Progenitor cell of endocrine pancreas (in vitro differentiated cells): ENCODE measurements around the gene TNFRSF8. TPM values are rescaled to one million over a fixed set of nuclear protein-coding genes. Genes with fewer than 3 reads are reported as not detected.
A peak's percentile ranks its signal among the peaks of the same experiment; 100 is the strongest.
"Not testable (repeated sequence)": the region's sequence is repeated elsewhere in the genome, so short reads cannot be mapped to it uniquely, and the experiment has no call there.

ENCODE experiments used
- DNase-seq: peaks from one replicate; pipeline ENCODE4 v3.0.0; 2021; ENCODE audit warnings: low spot score; ENCODE audit not compliant: unreplicated experiment
- H3K27ac Mint-ChIP-seq: 2 replicates; pipeline ENCODE4 v1.8.0; 2021; ENCODE audit warnings: mild to moderate bottlenecking, moderate library complexity, mixed read lengths
- H3K27me3 Mint-ChIP-seq: 2 replicates; pipeline ENCODE4 v1.8.0; 2021; ENCODE audit warnings: mixed read lengths
- H3K36me3 Mint-ChIP-seq: 2 replicates; pipeline ENCODE4 v1.8.0; 2022; ENCODE audit warnings: mixed read lengths; ENCODE audit not compliant: insufficient read depth
- H3K4me1 Mint-ChIP-seq: 2 replicates; pipeline ENCODE4 v1.8.0; 2021; ENCODE audit warnings: low read depth, mixed read lengths
- H3K4me3 Mint-ChIP-seq: 2 replicates; pipeline ENCODE4 v1.8.0; 2021; ENCODE audit warnings: low read depth, mild to moderate bottlenecking, moderate library complexity, mixed read lengths
- H3K9me3 Mint-ChIP-seq: 2 replicates; pipeline ENCODE4 v1.8.0; 2021; ENCODE audit warnings: low read depth, mixed read lengths
- total RNA-seq: library from RNA; stranded (reverse); gene quantifications from 2 replicates; pipeline ENCODE4 v1.2.1, GENCODE V29; 2021
- TF ChIP-seq, protein P1 (sequence below): fragments of 200-600 bp; sonication (generic); IDR thresholded peaks from one replicate; pipeline ENCODE4 v1.5.0; 2021; ENCODE audit warnings: antibody characterized with exemption, mild to moderate bottlenecking; ENCODE audit not compliant: unreplicated experiment

Gene TNFRSF8
- total RNA-seq, 1 donor from 2014 or later: not detected

GRCh38 chr1:12106861-12107260, 43.8 kb downstream of the TNFRSF8 start:
- DNase-seq, H3K4me3 Mint-ChIP-seq: not testable (repeated sequence)
- TF ChIP-seq, protein P1, sequence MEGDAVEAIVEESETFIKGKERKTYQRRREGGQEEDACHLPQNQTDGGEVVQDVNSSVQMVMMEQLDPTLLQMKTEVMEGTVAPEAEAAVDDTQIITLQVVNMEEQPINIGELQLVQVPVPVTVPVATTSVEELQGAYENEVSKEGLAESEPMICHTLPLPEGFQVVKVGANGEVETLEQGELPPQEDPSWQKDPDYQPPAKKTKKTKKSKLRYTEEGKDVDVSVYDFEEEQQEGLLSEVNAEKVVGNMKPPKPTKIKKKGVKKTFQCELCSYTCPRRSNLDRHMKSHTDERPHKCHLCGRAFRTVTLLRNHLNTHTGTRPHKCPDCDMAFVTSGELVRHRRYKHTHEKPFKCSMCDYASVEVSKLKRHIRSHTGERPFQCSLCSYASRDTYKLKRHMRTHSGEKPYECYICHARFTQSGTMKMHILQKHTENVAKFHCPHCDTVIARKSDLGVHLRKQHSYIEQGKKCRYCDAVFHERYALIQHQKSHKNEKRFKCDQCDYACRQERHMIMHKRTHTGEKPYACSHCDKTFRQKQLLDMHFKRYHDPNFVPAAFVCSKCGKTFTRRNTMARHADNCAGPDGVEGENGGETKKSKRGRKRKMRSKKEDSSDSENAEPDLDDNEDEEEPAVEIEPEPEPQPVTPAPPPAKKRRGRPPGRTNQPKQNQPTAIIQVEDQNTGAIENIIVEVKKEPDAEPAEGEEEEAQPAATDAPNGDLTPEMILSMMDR: peak; percentile 49

DNA sequence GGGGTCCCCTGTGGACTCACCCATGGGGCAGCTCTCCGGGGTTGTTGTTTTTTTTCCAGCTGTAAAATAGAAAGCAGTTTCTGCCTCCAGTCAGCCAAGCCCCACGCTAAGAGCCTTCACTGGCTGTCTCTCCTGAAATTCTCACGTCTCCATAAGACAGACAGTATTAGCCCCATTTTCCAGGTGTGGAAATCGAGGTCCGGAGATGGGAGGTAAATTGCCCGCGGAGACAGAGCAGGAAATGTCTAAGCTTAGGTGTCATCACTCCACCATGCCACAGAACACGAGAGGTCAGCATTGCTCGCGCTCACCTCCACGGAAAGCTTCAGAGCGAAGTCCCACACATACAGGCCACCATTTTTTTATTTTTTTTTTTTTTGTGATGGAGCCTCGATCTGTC, 44.6 kb downstream of the TNFRSF8 start:
- Mint-ChIP-seq H3K4me1 (no peaks in the 10 kb centered on the region), H3K4me3 (no peak overlapping the region), H3K36me3 (no peaks in the 10 kb centered on the region), H3K27me3 (no peaks in the 10 kb centered on the region), H3K27ac (no peak overlapping the region), H3K9me3 (no peaks in the 10 kb centered on the region)
- DNase-seq: no peak
- TF ChIP-seq, protein P1: no peak

More at GRCh38 chr1:12106861-12107260, 43.8 kb downstream of the TNFRSF8 start:
- H3K27ac Mint-ChIP-seq, H3K4me1 Mint-ChIP-seq, H3K27me3 Mint-ChIP-seq, H3K9me3 Mint-ChIP-seq, H3K36me3 Mint-ChIP-seq: not testable (repeated sequence)

DNA sequence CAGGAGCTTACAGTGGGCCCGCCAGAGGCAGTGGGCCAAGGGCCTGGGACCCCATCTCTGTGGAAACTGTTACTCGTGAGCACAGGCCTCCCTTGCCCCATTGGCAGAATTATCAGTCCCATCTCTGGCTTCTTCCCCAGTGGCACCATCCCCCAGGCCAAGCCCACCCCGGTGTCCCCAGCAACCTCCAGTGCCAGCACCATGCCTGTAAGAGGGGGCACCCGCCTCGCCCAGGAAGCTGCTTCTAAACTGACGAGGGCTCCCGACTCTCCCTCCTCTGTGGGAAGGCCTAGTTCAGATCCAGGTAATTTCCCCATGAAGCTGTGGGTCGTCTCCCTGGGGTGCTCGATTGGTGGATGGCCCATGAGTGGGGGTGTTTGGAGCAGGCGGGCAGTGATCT, 46.8 kb downstream of the TNFRSF8 start:
- TF ChIP-seq, protein P1: no peak
- Mint-ChIP-seq H3K4me3 (no peak overlapping the region), H3K36me3 (no peaks in the 10 kb centered on the region), H3K9me3 (no peaks in the 10 kb centered on the region), H3K27me3 (peaks cover 5% of the 10 kb centered on the region), H3K4me1 (no peaks in the 10 kb centered on the region), H3K27ac (no peak overlapping the region)
- no peak for DNase-seq

- TF ChIP-seq, protein P1: no peak
- peaks cover 5% of the 10 kb centered on the region for H3K27me3 Mint-ChIP-seq
These were observed 48.6 kb downstream of the TNFRSF8 start for GRCh38 chr1:12111741-12112140.

DNA sequence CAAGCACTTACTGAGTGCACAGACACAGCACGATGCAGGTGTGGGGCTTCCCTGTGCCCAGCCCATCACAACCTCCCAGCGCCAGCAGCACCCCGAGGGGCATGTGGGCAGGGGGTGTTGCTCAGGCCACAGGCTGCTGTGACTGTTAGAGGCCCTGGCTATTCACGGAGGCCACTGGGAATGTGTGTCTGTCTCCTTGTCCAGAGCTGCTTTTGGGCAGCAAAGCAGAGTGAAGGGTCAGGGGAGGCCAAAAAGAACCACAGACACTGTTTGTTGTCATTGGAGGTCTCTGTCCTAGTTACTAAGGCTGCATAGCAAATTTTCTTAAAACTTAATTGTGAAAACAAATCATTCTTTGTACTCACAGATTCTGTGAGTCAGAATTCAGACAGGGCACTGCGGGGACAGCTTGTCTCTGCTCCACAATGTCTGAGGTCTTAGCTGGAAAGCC, 49.6 kb downstream of the TNFRSF8 start:
- H3K4me1 Mint-ChIP-seq: no peaks in the 10 kb centered on the region
- no peak overlapping the region for H3K27ac Mint-ChIP-seq
- no peaks in the 10 kb centered on the region for H3K36me3 Mint-ChIP-seq
- DNase-seq: no peak
- H3K9me3 Mint-ChIP-seq: no peaks in the 10 kb centered on the region
- no peak overlapping the region for H3K4me3 Mint-ChIP-seq
- peaks cover 5% of the 10 kb centered on the region for H3K27me3 Mint-ChIP-seq
- TF ChIP-seq, protein P1: no peak

More at GRCh38 chr1:12111741-12112140, 48.6 kb downstream of the TNFRSF8 start:
- Mint-ChIP-seq H3K4me1 (no peaks in the 10 kb centered on the region), H3K36me3 (no peaks in the 10 kb centered on the region), H3K4me3 (no peak overlapping the region), H3K9me3 (no peaks in the 10 kb centered on the region), H3K27ac (no peak overlapping the region)
- no peak for DNase-seq
